Smooth muscle cell (in vitro differentiated cells): ENCODE measurements around the gene CENPL. TPM values are rescaled to one million over a fixed set of nuclear protein-coding genes. Genes with fewer than 3 reads are reported as not detected.

ENCODE experiments used
- DNase-seq: peaks from one replicate; lab custom pipeline; 2025; ENCODE audit not compliant: unreplicated experiment; lab: John Stamatoyannopoulos, UW
- H2AFZ ChIP-seq: fragments of 200-600 bp; sonication (generic); 2 replicates; pipeline ENCODE4 v1.6.0; 2016; ENCODE audit warnings: antibody characterized with exemption, low read depth, mild to moderate bottlenecking
- H3F3A ChIP-seq: fragments of 200-600 bp; sonication (generic); 2 replicates; pipeline ENCODE4 v1.6.0; 2017; ENCODE audit warnings: antibody characterized with exemption, low read depth
- H3K27ac ChIP-seq: fragments of 200-600 bp; sonication (generic); 2 replicates; pipeline ENCODE4 v1.5.1; 2016; ENCODE audit warnings: low read depth, mild to moderate bottlenecking
- H3K27me3 ChIP-seq: fragments of 200-600 bp; sonication (generic); 2 replicates; pipeline ENCODE4 v1.6.1; 2016; ENCODE audit warnings: low read depth, mild to moderate bottlenecking
- H3K36me3 ChIP-seq: fragments of 200-600 bp; sonication (generic); 2 replicates; pipeline ENCODE4 v1.5.1; 2016; ENCODE audit warnings: low read depth
- H3K4me1 ChIP-seq: fragments of 200-600 bp; sonication (generic); 2 replicates; pipeline ENCODE4 v1.5.1; 2016; ENCODE audit warnings: low read depth
- H3K4me2 ChIP-seq: fragments of 200-600 bp; sonication (generic); 2 replicates; pipeline ENCODE4 v1.6.0; 2016; ENCODE audit warnings: mild to moderate bottlenecking
- H3K4me3 ChIP-seq: fragments of 200-600 bp; sonication (generic); 2 replicates; pipeline ENCODE4 v1.5.1; 2016; ENCODE audit warnings: mild to moderate bottlenecking
- H3K79me2 ChIP-seq: fragments of 200-600 bp; sonication (generic); 2 replicates; pipeline ENCODE4 v1.6.0; 2016; ENCODE audit warnings: low read depth, mild to moderate bottlenecking
- H3K9ac ChIP-seq: fragments of 200-600 bp; sonication (generic); 2 replicates; pipeline ENCODE4 v1.6.0; 2016; ENCODE audit warnings: low read depth
- H3K9me3 ChIP-seq: fragments of 200-600 bp; sonication (generic); replicated peaks from 2 replicates; pipeline ENCODE4 v1.5.1; 2016; ENCODE audit warnings: low read depth
- H4K20me1 ChIP-seq: fragments of 200-600 bp; sonication (generic); 2 replicates; pipeline ENCODE4 v1.6.0; 2016; ENCODE audit warnings: low read depth
- WGBS: methylation state at CpG from one replicate; pipeline ENCODE4 v1.1.7; 2016; ENCODE audit warnings: low lambda C conversion rate; 5-methylcytosine and 5-hydroxymethylcytosine counted together
- polyA plus RNA-seq: library from polyadenylated mRNA; unstranded; fragments of >200 nt; fragmentation: Nextera tagmentation; extraction: Ambion mirVana; gene quantifications from 2 replicates; pipeline ENCODE4 v1.2.1, GENCODE V29; 2016
- total RNA-seq: library from RNA; depleted of rRNA; stranded (reverse); fragments of >200 nt; gene quantifications from 2 replicates; pipeline ENCODE4 v1.2.3, GENCODE V29; 2014
- TF ChIP-seq, protein P1 (sequence below): fragments of 200-600 bp; sonication (generic); IDR thresholded peaks from 2 replicates; pipeline ENCODE4 v1.5.1; 2017; ENCODE audit warnings: borderline replicate concordance, mild to moderate bottlenecking, antibody characterized with exemption; ENCODE audit not compliant: insufficient read depth, poor library complexity, severe bottlenecking

CENPL gene
- total and polyA plus RNA-seq, 2 experiments from 2014 or later, result 6.1 to 14.6 TPM

DNA sequence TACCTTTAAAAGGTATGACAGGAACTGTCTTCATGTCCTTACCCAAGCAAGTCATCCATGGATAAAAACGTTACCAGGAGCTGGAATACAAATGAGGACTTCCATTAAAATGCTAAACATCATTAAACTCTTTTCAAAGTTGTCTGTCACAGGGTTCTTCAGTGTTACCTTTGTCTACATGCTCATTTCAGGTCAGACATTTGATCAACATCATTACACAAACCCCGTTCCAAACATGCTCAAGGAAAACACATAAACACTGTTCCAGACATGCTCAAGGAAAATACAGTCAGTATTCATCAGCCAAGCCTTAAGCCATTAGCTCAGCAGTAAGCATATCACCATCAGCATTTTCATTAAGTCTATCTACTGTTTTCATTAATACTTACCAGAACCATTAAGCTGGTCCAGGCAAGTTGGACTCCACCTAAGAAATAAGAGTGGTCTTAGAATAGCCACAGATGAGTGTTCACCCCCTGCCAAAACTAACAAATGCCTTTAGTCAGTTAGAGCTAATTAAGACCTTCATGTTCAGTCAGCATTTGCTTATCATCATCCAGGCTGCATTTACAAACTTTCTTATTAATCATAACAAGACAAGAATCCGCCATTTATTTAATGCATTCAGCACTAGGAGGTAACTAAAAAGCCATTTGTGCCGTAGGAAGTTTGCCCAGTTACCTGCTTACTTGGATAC lies 40.9 kb upstream of the CENPL start:
- peaks cover 44% of the 10 kb centered on the region for H3F3A ChIP-seq
- peaks cover 32% of the 10 kb centered on the region for H3K79me2 ChIP-seq
- peak overlapping the region; percentile 55 for H3K9ac ChIP-seq
- DNase-seq, result no peak
- H3K27me3 ChIP-seq, result no peaks in the 10 kb centered on the region
- H3K9me3 ChIP-seq, result no peaks in the 10 kb centered on the region
- H3K4me2 ChIP-seq, result peak overlapping the region; percentile 90
- H3K27ac ChIP-seq, result peak overlapping the region; percentile 62
- H4K20me1 ChIP-seq, result peaks cover 51% of the 10 kb centered on the region
- TF ChIP-seq, protein P1, sequence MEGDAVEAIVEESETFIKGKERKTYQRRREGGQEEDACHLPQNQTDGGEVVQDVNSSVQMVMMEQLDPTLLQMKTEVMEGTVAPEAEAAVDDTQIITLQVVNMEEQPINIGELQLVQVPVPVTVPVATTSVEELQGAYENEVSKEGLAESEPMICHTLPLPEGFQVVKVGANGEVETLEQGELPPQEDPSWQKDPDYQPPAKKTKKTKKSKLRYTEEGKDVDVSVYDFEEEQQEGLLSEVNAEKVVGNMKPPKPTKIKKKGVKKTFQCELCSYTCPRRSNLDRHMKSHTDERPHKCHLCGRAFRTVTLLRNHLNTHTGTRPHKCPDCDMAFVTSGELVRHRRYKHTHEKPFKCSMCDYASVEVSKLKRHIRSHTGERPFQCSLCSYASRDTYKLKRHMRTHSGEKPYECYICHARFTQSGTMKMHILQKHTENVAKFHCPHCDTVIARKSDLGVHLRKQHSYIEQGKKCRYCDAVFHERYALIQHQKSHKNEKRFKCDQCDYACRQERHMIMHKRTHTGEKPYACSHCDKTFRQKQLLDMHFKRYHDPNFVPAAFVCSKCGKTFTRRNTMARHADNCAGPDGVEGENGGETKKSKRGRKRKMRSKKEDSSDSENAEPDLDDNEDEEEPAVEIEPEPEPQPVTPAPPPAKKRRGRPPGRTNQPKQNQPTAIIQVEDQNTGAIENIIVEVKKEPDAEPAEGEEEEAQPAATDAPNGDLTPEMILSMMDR, result no peak
- H2AFZ ChIP-seq, result no peak overlapping the region
- H3K4me3 ChIP-seq, result peak overlapping the region; percentile 65
- H3K4me1 ChIP-seq, result peaks cover 32% of the 10 kb centered on the region
- 28% methylated on average over 4 of the region's 4 CpGs for WGBS
- H3K36me3 ChIP-seq, result peaks cover 23% of the 10 kb centered on the region

DNA sequence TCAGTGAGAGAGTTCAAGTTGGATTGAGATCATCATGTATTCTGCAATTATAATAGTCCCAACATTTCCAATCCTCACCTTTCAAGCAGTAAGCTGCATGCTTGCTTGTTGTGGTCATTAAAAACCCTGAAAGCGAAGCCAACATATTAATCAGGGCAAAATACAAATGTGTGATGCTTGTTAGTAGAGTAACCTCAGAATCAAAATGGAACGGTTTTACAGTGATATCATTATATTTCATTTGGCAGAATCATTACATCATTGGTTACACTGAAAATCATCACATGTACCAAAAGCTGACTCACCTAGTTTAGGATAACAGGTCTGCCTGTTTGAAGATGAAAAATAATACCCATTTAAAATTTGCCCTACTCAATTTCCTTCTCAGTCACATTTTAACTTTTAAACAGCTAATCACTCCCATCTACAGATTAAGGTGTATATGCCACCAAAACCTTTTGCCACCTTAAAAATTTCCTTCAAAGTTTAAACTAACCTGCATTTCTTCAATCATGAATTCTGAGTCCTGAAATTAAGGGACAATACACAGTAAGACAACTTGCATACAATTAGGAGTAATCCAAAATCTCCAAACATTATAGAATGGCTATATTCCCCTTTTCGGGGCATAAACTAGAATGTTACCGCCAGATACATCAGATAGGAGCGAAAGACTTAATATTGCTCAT lies 39.6 kb upstream of the CENPL start:
- peaks cover 23% of the 10 kb centered on the region for H3K36me3 ChIP-seq
- H3K79me2 ChIP-seq, result peaks cover 28% of the 10 kb centered on the region
- no peaks in the 10 kb centered on the region for H3K27me3 ChIP-seq
- H3K4me2 ChIP-seq, result peak overlapping the region; percentile 90
- peaks cover 44% of the 10 kb centered on the region for H3F3A ChIP-seq
- H3K4me3 ChIP-seq, result peak overlapping the region; percentile 65
- TF ChIP-seq, protein P1, result no peak
- H2AFZ ChIP-seq, result no peak overlapping the region
- peak overlapping the region; percentile 62 for H3K27ac ChIP-seq
- H3K9me3 ChIP-seq, result no peaks in the 10 kb centered on the region
- peaks cover 32% of the 10 kb centered on the region for H3K4me1 ChIP-seq
- H3K9ac ChIP-seq, result no peak overlapping the region
- DNase-seq, result no peak
- peaks cover 51% of the 10 kb centered on the region for H4K20me1 ChIP-seq
- WGBS, result 88% methylated on average over 5 of the region's 5 CpGs

DNA sequence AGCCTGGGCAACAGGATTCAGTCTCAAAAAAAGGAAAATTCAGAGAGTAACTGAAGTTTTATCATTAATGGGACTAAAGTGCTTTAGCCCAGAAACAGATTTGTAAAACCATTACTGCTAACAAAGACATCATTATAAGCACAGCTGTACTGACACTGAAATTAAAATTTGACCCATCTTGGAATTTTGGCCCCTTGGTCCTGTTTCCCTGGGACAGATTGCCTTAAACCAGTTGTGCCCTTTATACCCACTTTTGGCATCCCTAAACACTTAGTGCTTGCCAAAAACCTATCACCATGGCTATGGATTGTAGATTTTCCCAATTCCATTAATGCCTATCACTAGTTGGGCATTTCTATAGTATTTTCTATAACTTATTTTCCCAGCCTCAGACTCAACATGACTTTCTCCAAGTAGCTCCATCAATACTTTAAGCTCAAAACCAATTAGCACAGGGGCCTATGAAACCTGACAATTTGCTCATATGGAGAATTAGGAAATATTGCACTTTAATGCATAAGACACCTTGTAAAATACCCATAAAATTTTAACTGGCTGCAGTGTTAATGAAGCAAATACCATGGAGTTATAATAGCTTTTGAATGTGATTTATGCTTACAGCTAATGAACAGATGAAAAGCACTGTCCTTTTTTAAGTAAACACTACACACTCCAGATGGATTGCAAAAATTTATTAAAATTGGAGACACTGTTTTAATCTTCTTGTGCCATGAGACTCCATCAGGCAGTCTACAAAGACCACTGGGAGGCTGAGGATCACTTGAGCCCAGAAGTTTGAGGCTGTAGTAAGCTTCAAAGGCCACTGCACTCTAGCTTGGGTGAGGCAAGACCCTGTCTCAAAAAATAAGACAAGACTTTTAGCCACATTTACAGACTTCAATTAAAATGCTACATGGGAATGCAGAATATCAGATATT lies 38.8 kb upstream of the CENPL start:
- Histone ChIP-seq H3K79me2 (peaks cover 28% of the 10 kb centered on the region), H3K27ac (peak overlapping the region; percentile 62), H3F3A (peaks cover 44% of the 10 kb centered on the region), H3K36me3 (peaks cover 28% of the 10 kb centered on the region), H4K20me1 (peaks cover 51% of the 10 kb centered on the region), H3K27me3 (no peaks in the 10 kb centered on the region), H3K9me3 (no peaks in the 10 kb centered on the region), H3K4me3 (no peak overlapping the region), H3K4me2 (peak overlapping the region; percentile 4), H3K9ac (no peak overlapping the region), H2AFZ (no peak overlapping the region), H3K4me1 (peaks cover 27% of the 10 kb centered on the region)
- TF ChIP-seq, protein P1, result no peak
- no peak for DNase-seq
